SK-N-SH (cell line): ENCODE data around the gene SIL1. TPM values are rescaled to one million over a fixed set of nuclear protein-coding genes. Genes with fewer than 3 reads are reported as not detected.

Experiments used
- CTCF ChIA-PET: fragments of 300-600, 350-600 bp; formaldehyde crosslinking; extraction: SDS; loops from one replicate; lab custom pipeline; 2021; lab: Yijun Ruan, JAX
- POLR2A ChIA-PET: fragments of 350-600 bp; sonication (Branson Sonifier 250); formaldehyde crosslinking; extraction: SDS; loops from one replicate; lab custom pipeline; 2020; ENCODE audit warnings: antibody characterized with exemption, inconsistent platforms; lab: Yijun Ruan, JAX
- DNase-seq: peaks from one replicate; pipeline ENCODE4 v3.0.0; 2012
- H2AFZ ChIP-seq: fragments of 200-600 bp; sonication (generic); 2 replicates; pipeline ENCODE4 v1.8.1; 2016; ENCODE audit warnings: antibody characterized with exemption, mild to moderate bottlenecking, low read depth
- H3F3A ChIP-seq: fragments of 200-600 bp; sonication (generic); replicated peaks from 2 replicates; pipeline ENCODE3; 2016; ENCODE audit warnings: antibody characterized with exemption, mild to moderate bottlenecking; ENCODE audit not compliant: insufficient read depth
- H3K27ac ChIP-seq, 2 experiments: fragments of 200-500 bp in 1 of 2; fragments of 200-600 bp in 1 of 2; sonication (Bioruptor generic) in 1 of 2; sonication (generic), shearing (Covaris generic) in 1 of 2; 2 replicates each; pipeline versions ENCODE4 v1.5.1 to v1.6.1; 2014 to 2016; ENCODE audit warnings: low read depth in 2 of 2, inconsistent platforms in 1 of 2, low read length in 1 of 2, mild to moderate bottlenecking in 1 of 2, mixed read lengths in 1 of 2
- H3K27me3 ChIP-seq: fragments of 200-600 bp; sonication (generic), shearing (Covaris generic); 2 replicates; pipeline ENCODE4 v1.6.1; 2016; ENCODE audit warnings: mixed run types; ENCODE audit not compliant: insufficient read depth
- H3K36me3 ChIP-seq, 2 experiments: fragments of 200-500 bp in 1 of 2; fragments of 200-600 bp in 1 of 2; sonication (Bioruptor generic) in 1 of 2; sonication (generic) in 1 of 2; replicated peaks in 1 of 2; 2 replicates each; pipeline versions ENCODE3 to v1.5.1; 2014 to 2016; ENCODE audit warnings: low read length in 1 of 2, mild to moderate bottlenecking in 1 of 2; ENCODE audit not compliant: insufficient read depth in 2 of 2, control insufficient read depth in 1 of 2
- H3K4me1 ChIP-seq, 2 experiments: fragments of 200-500 bp in 1 of 2; fragments of 200-600 bp in 1 of 2; sonication (Bioruptor generic) in 1 of 2; sonication (generic), shearing (Covaris generic) in 1 of 2; 2 replicates each; pipeline versions ENCODE4 v1.5.1 to v1.6.1; 2014 to 2016; ENCODE audit warnings: low read depth in 1 of 2, low read length in 1 of 2, mixed run types in 1 of 2; ENCODE audit not compliant: insufficient read depth in 2 of 2, control insufficient read depth in 1 of 2
- H3K4me2 ChIP-seq: fragments of 200-600 bp; sonication (generic), shearing (Covaris generic); 2 replicates; pipeline ENCODE4 v1.6.1; 2017; ENCODE audit warnings: mixed run types
- H3K4me3 ChIP-seq, 2 experiments: fragments of 200-500 bp in 1 of 2; fragments of 200-600 bp in 1 of 2; sonication (Bioruptor generic) in 1 of 2; sonication (generic), shearing (Covaris generic) in 1 of 2; 2 replicates each; pipeline versions ENCODE4 v1.5.1 to v1.8.1; 2014 to 2016; ENCODE audit warnings: low read depth in 2 of 2, inconsistent platforms in 1 of 2, low read length in 1 of 2, mild to moderate bottlenecking in 1 of 2, mixed read lengths in 1 of 2, moderate library complexity in 1 of 2
- H3K79me2 ChIP-seq: fragments of 200-600 bp; sonication (generic); 2 replicates; pipeline ENCODE4 v1.8.1; 2017; ENCODE audit warnings: mild to moderate bottlenecking; ENCODE audit not compliant: insufficient read depth
- H3K9ac ChIP-seq: fragments of 200-600 bp; sonication (generic); 2 replicates; pipeline ENCODE4 v1.6.1; 2017; ENCODE audit warnings: mixed run types
- H3K9me2 ChIP-seq: fragments of 200-600 bp; sonication (generic); 2 replicates; pipeline ENCODE4 v1.6.1; 2017; ENCODE audit warnings: mixed run types
- H3K9me3 ChIP-seq: fragments of 200-600 bp; sonication (generic); 2 replicates; pipeline ENCODE4 v1.6.1; 2017; ENCODE audit warnings: mixed run types, mild to moderate bottlenecking, moderate library complexity
- H4K20me1 ChIP-seq: fragments of 200-600 bp; sonication (generic); 2 replicates; pipeline ENCODE4 v1.6.1; 2017; ENCODE audit warnings: mild to moderate bottlenecking, mixed run types; ENCODE audit not compliant: insufficient read depth
- ELF1 ChIP-seq: IDR thresholded peaks from 2 replicates; pipeline ENCODE4 v1.4.0; 2012
- FOXJ3 ChIP-seq: sonication (generic); formaldehyde crosslinking; IDR thresholded peaks from 2 replicates; pipeline ENCODE4 v1.5.1; 2020; ENCODE audit warnings: mild to moderate bottlenecking, missing genetic modification reagents
- GABPA ChIP-seq: IDR thresholded peaks from 2 replicates; pipeline ENCODE4 v1.4.0; 2012; ENCODE audit warnings: low read depth, mild to moderate bottlenecking
- GATA2 ChIP-seq: sonication (generic); formaldehyde crosslinking; IDR thresholded peaks from 2 replicates; pipeline ENCODE4 v1.5.0; 2020; ENCODE audit warnings: mild to moderate bottlenecking, missing genetic modification reagents
- JUND ChIP-seq: IDR thresholded peaks from 2 replicates; pipeline ENCODE4 v1.4.0; 2012
- MAX ChIP-seq: IDR thresholded peaks from 2 replicates; pipeline ENCODE4 v1.4.0; 2012; ENCODE audit warnings: low read depth
- PBX3 ChIP-seq: IDR thresholded peaks from 2 replicates; pipeline ENCODE4; 2012
- POLR2AphosphoS5 ChIP-seq: IDR thresholded peaks from 2 replicates; pipeline ENCODE4 v1.6.1; 2012; ENCODE audit warnings: low read depth, low read length
- RAD21 ChIP-seq: IDR thresholded peaks from 2 replicates; pipeline ENCODE4 v1.6.1; 2012; ENCODE audit warnings: mild to moderate bottlenecking, low read length
- RCOR1 ChIP-seq: fragments of 150-350 bp; IDR thresholded peaks from 2 replicates; pipeline ENCODE4 v1.6.1; 2017; ENCODE audit warnings: antibody characterized with exemption, low read length
- REST ChIP-seq: IDR thresholded peaks from 2 replicates; pipeline ENCODE4 v1.6.1; 2012; ENCODE audit warnings: mild to moderate bottlenecking, low read depth, low read length, moderate library complexity
- RFX5 ChIP-seq: IDR thresholded peaks from 2 replicates; pipeline ENCODE4 v1.6.1; 2012; ENCODE audit warnings: mild to moderate bottlenecking, improper control_type of control experiment, low read length
- RXRA ChIP-seq: IDR thresholded peaks from 2 replicates; pipeline ENCODE4 v1.4.0; 2012; ENCODE audit warnings: low read depth, mild to moderate bottlenecking, borderline replicate concordance
- SIN3A ChIP-seq: IDR thresholded peaks from 2 replicates; pipeline ENCODE4 v1.6.1; 2012; ENCODE audit warnings: low read depth, mild to moderate bottlenecking, low read length, moderate library complexity, borderline replicate concordance
- SMC3 ChIP-seq: IDR thresholded peaks from 2 replicates; pipeline ENCODE4 v1.6.1; 2012; ENCODE audit warnings: low read depth, low read length, improper control_type of control experiment
- TCF12 ChIP-seq: IDR thresholded peaks from 2 replicates; pipeline ENCODE4 v1.4.0; 2012
- TEAD4 ChIP-seq: IDR thresholded peaks from 2 replicates; pipeline ENCODE4 v1.4.0; 2012; ENCODE audit warnings: mild to moderate bottlenecking, borderline replicate concordance; ENCODE audit not compliant: insufficient read depth
- USF1 ChIP-seq: IDR thresholded peaks from 2 replicates; pipeline ENCODE4 v1.4.0; 2012; ENCODE audit warnings: low read depth, borderline replicate concordance
- USF2 ChIP-seq: fragments of 150-350 bp; IDR thresholded peaks from 2 replicates; pipeline ENCODE4 v1.6.1; 2017; ENCODE audit warnings: antibody characterized with exemption, low read length, low read depth, borderline replicate concordance
- WGBS: methylation state at CpG from one replicate; pipeline ENCODE4 v1.1.6; 2017; ENCODE audit warnings: low lambda C conversion rate; 5-methylcytosine and 5-hydroxymethylcytosine counted together
- polyA plus RNA-seq, 3 experiments: library from polyadenylated mRNA; depleted of rRNA; stranded (reverse); fragments of >200 nt; gene quantifications; 2 replicates each; pipeline ENCODE4 v1.2.3, GENCODE V29; 2012

The SIL1 gene
- polyA plus RNA-seq, 1 of the 3 experiments (the other 2 are of a cell fraction), result 25.9 TPM

GRCh38 chr5:139092741-139093343 lies 105.3 kb downstream of the SIL1 start:
- Histone ChIP-seq H3K9ac (no peak overlapping the region), H3K27ac (no peak overlapping the region), H3K4me2 (no peak overlapping the region), H3F3A (no peaks in the 10 kb centered on the region), H3K4me1 (peaks cover 0 to 6% of the 10 kb centered on the region in 2 experiments; a peak in 1 of 4 replicates), H3K79me2 (no peaks in the 10 kb centered on the region), H3K27me3 (no peaks in the 10 kb centered on the region), H4K20me1 (no peaks in the 10 kb centered on the region), H3K4me3 (no peak overlapping the region), H3K9me2 (no peaks in the 10 kb centered on the region), H3K36me3 (no peaks in the 10 kb centered on the region), H2AFZ (no peak overlapping the region), H3K9me3 (no peaks in the 10 kb centered on the region)
- ChIA-PET POLR2A (no interaction called here), CTCF (interaction anchor here (1.5 kb wide), 1 partner anchor 170 kb away, joined by 7 read pairs; no protein-coding TSS in a partner anchor)
- 86% methylated on average over 5 of the region's 5 CpGs for WGBS
- TF ChIP-seq ELF1 (no peak), POLR2AphosphoS5 (no peak), RAD21 (no peak), USF2 (no peak), JUND (no peak), TCF12 (no peak), GATA2 (no peak), SMC3 (no peak), RCOR1 (no peak), RXRA (no peak), RFX5 (no peak), FOXJ3 (CRISPR knock-in tag) (no peak), USF1 (no peak), MAX (no peak), GABPA (no peak), TEAD4 (no peak), REST (no peak), PBX3 (no peak), SIN3A (no peak)
- DNase-seq, result no peak
